Raji (cell line): ENCODE data around the gene PPBP.

Source experiments
- POLR2A ChIP-seq: IDR thresholded peaks from 2 replicates; pipeline ENCODE4 v1.6.1; 2011; ENCODE audit warnings: low read depth, low read length, control low read depth; ENCODE audit not compliant: insufficient read depth

PPBP gene

DNA sequence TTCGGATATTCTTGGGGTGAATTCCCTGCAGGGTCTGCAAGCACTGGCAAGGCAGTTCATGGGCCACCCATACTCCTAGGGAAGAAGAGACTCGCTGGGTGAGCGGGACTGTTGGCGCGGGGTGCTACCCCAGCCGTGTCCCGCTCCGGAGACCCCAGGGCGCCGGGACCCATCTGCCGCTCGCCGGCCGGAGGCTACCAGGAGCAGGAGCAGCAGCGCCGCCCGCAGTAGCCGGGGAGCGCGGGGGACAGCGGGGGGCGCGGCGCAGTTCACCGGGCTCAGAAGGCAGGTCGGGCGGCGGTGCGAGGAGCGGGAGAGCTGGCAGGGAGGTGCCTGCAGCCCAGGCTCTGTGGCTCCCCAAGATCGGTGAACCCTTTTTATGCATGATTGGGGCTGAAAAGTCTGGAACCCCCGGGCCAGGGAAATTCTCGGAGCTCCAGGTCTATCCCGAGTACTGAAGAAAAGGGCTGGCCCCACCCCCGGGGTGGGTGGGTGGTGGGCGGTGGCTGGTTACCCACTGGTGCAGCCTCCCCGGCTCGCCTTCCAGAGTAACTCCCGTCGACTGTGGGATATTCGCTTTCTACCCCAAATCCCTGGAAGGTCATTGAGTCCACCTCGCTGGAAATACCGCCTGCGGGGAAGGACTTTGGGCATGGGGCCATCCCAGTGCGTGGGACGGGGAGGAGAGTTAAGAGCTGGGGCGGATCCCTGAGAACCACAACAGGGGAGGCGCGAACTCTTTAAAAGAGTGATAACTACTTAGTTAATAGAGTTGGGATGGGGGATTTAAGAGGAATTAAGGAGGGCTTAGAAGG lies 43.7 kb downstream of the PPBP start:
- TF ChIP-seq POLR2A = no peak

GRCh38 chr4:73943555-73943954 lies 44.4 kb downstream of the PPBP start:
- TF ChIP-seq POLR2A = no peak

GRCh38 chr4:73936969-73937368 lies 51.0 kb downstream of the PPBP start:
- TF ChIP-seq POLR2A = no peak
